A673 (cell line): Measurements from ENCODE around the gene FOXN3. TPM values are rescaled to one million over a fixed set of nuclear protein-coding genes. Genes with fewer than 3 reads are reported as not detected.
A peak's percentile ranks its signal among the peaks of the same experiment; 100 is the strongest.

Experiments
- BruUV-seq: library from RNA; stranded (reverse); fragments of 400-500 nt; replicated peaks from 2 replicates; lab custom pipeline; 2021; lab: Mats Ljungman, UMichigan
- CTCF ChIA-PET: fragments of 300-600 bp; sonication (Branson Sonifier 250); formaldehyde crosslinking; loops from one replicate; lab custom pipeline; 2022; ENCODE audit warnings: antibody characterized with exemption; lab: Charles Lee
- POLR2A ChIA-PET: fragments of 300-600 bp; sonication (Branson Sonifier 250); formaldehyde crosslinking; loops from one replicate; lab custom pipeline; 2022; ENCODE audit warnings: antibody characterized with exemption; ENCODE audit not compliant: low non-redundant PET; lab: Charles Lee
- DNase-seq: peaks from one replicate; pipeline ENCODE4 v3.0.0-alpha.2; 2015; ENCODE audit warnings: low spot score
- H3K27ac ChIP-seq: fragments of 200-600 bp; sonication (generic); 2 replicates; pipeline ENCODE4 v1.5.1; 2016; ENCODE audit warnings: mixed run types, low read depth, mild to moderate bottlenecking, mixed read lengths, antibody characterized with exemption, low read length; ENCODE audit not compliant: poor library complexity, severe bottlenecking
- H3K27me3 ChIP-seq: fragments of 200-600 bp; sonication (generic); replicated peaks from 2 replicates; pipeline ENCODE4 v1.6.1; 2017; ENCODE audit warnings: mixed run types, low read depth, mild to moderate bottlenecking, mixed read lengths, antibody characterized with exemption, low read length; ENCODE audit not compliant: insufficient read depth, poor library complexity
- H3K36me3 ChIP-seq: fragments of 200-600 bp; sonication (generic); 2 replicates; pipeline ENCODE4 v1.6.1; 2016; ENCODE audit warnings: mixed run types, mild to moderate bottlenecking, mixed read lengths, antibody characterized with exemption, low read length; ENCODE audit not compliant: insufficient read depth, poor library complexity, severe bottlenecking
- H3K4me1 ChIP-seq: fragments of 200-600 bp; sonication (generic); 2 replicates; pipeline ENCODE4 v1.6.1; 2017; ENCODE audit warnings: mixed run types, mild to moderate bottlenecking, mixed read lengths, antibody characterized with exemption, low read length; ENCODE audit not compliant: insufficient read depth, poor library complexity, severe bottlenecking
- H3K4me3 ChIP-seq: fragments of 200-600 bp; sonication (generic); 2 replicates; pipeline ENCODE4 v1.5.1; 2016; ENCODE audit warnings: low read depth, mixed run types, mild to moderate bottlenecking, mixed read lengths, low read length; ENCODE audit not compliant: poor library complexity, severe bottlenecking
- H3K9me3 ChIP-seq: fragments of 200-600 bp; sonication (generic); 2 replicates; pipeline ENCODE4 v1.6.1; 2016; ENCODE audit warnings: mixed run types, low read depth, mild to moderate bottlenecking, mixed read lengths, antibody characterized with exemption, low read length; ENCODE audit not compliant: poor library complexity, severe bottlenecking
- EZH2 ChIP-seq: fragments of 200-600 bp; sonication (generic); IDR thresholded peaks from 2 replicates; pipeline ENCODE4 v1.6.1; 2017; ENCODE audit warnings: borderline replicate concordance, low read depth, mild to moderate bottlenecking, mixed read lengths, antibody characterized with exemption, low read length; ENCODE audit not compliant: poor library complexity, severe bottlenecking
- intact Hi-C: fragments of 100-400 bp; cut with micrococcal nuclease; formaldehyde crosslinking; loops from one replicate; pipeline ENCODE4 v1.10.0; 2022; ENCODE audit not compliant: unreplicated experiment
- total RNA-seq: library from RNA; stranded (reverse); gene quantifications from 2 replicates; pipeline ENCODE4 v1.2.3, GENCODE V29; 2021
- TF ChIP-seq, protein P1 (sequence below): fragments of 300-800, 200-600 bp; sonication (generic); conservative IDR thresholded peaks from 2 replicates; pipeline ENCODE4 v1.5.1; 2017; ENCODE audit warnings: low read depth, mild to moderate bottlenecking, antibody characterized with exemption, low read length, moderate library complexity, mixed read lengths

FOXN3 gene
- total RNA-seq, 1 experiment from 2014 or later: 15.3 TPM

DNA sequence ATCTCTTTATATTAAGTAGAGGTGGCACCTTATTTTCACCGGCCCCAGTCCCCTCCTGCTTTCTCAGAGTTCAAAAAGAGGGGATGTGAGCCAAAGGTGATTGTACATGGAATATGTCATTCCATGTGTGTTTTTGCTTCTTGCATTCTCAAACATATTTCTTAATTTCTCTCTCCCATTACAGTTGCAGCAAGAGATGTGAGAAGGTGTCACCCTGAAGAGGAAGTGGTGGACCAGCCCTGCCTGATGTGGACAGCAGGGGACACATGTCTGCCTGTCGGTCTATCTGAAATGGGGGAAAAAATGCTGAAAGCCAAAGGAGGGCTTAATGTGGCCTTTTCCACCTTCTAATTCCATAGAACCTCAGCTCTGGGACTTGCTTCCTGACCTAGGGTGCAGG lies 1.9 kb upstream of the FOXN3 start:
- H3K4me1 ChIP-seq: peaks cover 4% of the 10 kb centered on the region
- intact Hi-C loops: loop anchor here (1.0 to 10.0 kb wide), 5 partner anchors 114 to 496 kb away; no protein-coding TSS in a partner anchor
- no peak for TF ChIP-seq EZH2
- TF ChIP-seq, protein P1, sequence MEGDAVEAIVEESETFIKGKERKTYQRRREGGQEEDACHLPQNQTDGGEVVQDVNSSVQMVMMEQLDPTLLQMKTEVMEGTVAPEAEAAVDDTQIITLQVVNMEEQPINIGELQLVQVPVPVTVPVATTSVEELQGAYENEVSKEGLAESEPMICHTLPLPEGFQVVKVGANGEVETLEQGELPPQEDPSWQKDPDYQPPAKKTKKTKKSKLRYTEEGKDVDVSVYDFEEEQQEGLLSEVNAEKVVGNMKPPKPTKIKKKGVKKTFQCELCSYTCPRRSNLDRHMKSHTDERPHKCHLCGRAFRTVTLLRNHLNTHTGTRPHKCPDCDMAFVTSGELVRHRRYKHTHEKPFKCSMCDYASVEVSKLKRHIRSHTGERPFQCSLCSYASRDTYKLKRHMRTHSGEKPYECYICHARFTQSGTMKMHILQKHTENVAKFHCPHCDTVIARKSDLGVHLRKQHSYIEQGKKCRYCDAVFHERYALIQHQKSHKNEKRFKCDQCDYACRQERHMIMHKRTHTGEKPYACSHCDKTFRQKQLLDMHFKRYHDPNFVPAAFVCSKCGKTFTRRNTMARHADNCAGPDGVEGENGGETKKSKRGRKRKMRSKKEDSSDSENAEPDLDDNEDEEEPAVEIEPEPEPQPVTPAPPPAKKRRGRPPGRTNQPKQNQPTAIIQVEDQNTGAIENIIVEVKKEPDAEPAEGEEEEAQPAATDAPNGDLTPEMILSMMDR: no peak
- CTCF ChIA-PET: no interaction called here
- H3K36me3 ChIP-seq: no peaks in the 10 kb centered on the region
- no peaks in the 10 kb centered on the region for H3K9me3 ChIP-seq
- no peak overlapping the region for H3K27ac ChIP-seq
- no peak for DNase-seq
- POLR2A ChIA-PET: no interaction called here
- no peaks in the 10 kb centered on the region for H3K27me3 ChIP-seq
- H3K4me3 ChIP-seq: no peak overlapping the region
- no TSS peak for BruUV-seq

DNA sequence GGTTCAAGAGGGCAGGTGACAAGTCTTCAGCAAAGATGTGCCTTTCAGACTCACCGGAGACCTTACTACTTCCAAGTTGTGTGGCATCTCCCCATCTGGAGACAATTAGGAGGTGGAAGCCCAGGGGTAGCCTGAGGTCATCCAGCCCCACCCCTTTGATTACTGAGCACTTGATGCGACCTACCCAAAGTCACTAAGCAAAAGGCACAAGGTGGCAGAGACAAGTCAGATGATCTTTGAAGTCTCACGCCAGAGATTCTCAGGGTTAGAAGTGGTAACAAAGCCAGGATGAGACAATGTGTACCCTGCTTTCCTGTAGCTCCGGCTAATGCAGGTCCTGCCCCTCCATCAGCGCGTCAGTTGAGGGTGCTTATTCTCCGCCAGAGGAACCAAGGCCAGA lies 1.4 kb upstream of the FOXN3 start:
- POLR2A ChIA-PET: interaction anchor here (0.5 kb wide), 1 partner anchor 692 kb away, joined by 3 read pairs; no protein-coding TSS in a partner anchor
- H3K9me3 ChIP-seq: no peaks in the 10 kb centered on the region
- no peaks in the 10 kb centered on the region for H3K36me3 ChIP-seq
- intact Hi-C loops: loop anchor here (1.0 to 10.0 kb wide), 5 partner anchors 114 to 496 kb away; no protein-coding TSS in a partner anchor
- H3K27me3 ChIP-seq: no peaks in the 10 kb centered on the region
- TF ChIP-seq, protein P1: no peak
- TF ChIP-seq EZH2: no peak
- H3K4me3 ChIP-seq: no peak overlapping the region
- peak; percentile 17 for DNase-seq
- H3K4me1 ChIP-seq: peaks cover 4% of the 10 kb centered on the region
- H3K27ac ChIP-seq: no peak overlapping the region
- no TSS peak for BruUV-seq
- CTCF ChIA-PET: no interaction called here

DNA sequence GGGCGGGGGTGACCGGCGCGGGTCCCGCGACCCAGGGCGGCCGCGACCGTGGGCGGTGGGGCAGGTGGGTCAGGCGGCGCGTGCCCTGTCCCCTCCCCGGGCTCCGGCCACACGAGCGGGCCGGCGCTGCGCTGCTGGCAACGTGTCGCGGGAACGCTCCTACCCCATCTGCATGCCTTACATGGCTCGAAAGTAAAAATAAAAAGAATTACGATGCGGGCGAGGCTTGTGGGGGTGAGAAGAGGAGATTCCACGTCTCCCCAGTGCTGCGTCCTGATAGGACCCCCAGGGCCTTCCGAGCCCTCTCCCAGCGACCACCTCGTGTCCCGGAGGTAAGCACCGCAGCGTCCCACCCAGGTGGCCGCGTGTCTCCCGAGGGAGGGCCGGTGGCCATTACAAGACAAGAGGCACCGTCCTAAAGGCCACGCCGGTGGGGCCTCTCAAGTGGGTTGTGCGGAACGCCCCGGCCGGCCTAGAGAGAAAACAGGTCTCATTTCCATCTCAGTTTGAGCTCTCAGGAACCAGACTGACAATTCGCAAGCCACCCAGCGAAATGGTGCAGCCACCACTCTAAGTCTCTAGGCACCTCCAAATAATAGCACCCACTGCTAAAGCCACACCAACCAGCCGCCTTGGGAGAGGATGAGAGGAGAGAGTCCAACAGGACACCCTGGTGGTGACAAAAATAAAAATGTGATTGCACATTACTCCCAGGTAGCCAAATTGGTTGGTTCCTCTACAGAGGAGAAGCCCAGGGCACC lies 612 bp upstream of the FOXN3 start:
- Histone ChIP-seq H3K4me3 (peak overlapping the region; percentile 53), H3K27ac (peak overlapping the region; percentile 42), H3K4me1 (peaks cover 4% of the 10 kb centered on the region), H3K9me3 (no peaks in the 10 kb centered on the region), H3K27me3 (no peaks in the 10 kb centered on the region), H3K36me3 (no peaks in the 10 kb centered on the region)
- POLR2A ChIA-PET: interaction anchor here (0.5 kb wide), 1 partner anchor 692 kb away, joined by 3 read pairs; no protein-coding TSS in a partner anchor
- CTCF ChIA-PET: no interaction called here
- intact Hi-C loops: loop anchor here (1.0 to 10.0 kb wide), 5 partner anchors 113 to 497 kb away; no protein-coding TSS in a partner anchor
- no TSS peak for BruUV-seq
- TF ChIP-seq, protein P1: peak; percentile 55
- no peak for TF ChIP-seq EZH2
- peak; percentile 77 for DNase-seq
